HUDEP-2 (cell line): Measurements from ENCODE around the gene KCND2.
A peak's percentile ranks its signal among the peaks of the same experiment; 100 is the strongest.
"Not testable (repeated sequence)": the region's sequence is repeated elsewhere in the genome, so short reads cannot be mapped to it uniquely, and the experiment has no call there.

Source experiments
- DNase-seq, 76 experiments: peaks; one replicate each; lab custom pipeline; 2025; ENCODE audit not compliant: unreplicated experiment in 76 of 76; lab: John Stamatoyannopoulos, UW

The KCND2 gene

GRCh38 chr7:120272701-120273475 is at the start of gene KCND2:
Gene KCND2, plus strand, starts transcription at chr7:120273175.
- DNase-seq = peak in 1 of 76 experiments; percentile 2

DNA sequence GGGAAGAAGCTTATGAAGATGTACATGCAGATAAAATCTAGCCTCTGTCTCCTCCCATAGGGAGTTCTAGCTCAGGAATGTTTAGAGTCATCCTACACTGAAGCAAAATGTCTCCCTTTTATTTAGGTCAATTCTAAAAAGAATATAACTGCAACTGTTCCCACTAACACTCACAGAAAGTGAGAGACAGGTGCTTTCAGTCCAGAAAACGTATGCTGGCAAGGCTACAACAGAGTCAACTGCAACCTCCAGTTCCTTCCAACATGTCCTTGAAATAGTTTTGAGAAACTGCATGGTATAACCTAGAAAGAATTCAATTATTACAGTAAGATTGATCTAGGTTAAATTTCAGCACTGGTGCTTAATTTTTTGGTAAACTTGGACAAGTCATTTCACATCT is 46.8 kb upstream of the KCND2 start:
- no peak for DNase-seq

DNA sequence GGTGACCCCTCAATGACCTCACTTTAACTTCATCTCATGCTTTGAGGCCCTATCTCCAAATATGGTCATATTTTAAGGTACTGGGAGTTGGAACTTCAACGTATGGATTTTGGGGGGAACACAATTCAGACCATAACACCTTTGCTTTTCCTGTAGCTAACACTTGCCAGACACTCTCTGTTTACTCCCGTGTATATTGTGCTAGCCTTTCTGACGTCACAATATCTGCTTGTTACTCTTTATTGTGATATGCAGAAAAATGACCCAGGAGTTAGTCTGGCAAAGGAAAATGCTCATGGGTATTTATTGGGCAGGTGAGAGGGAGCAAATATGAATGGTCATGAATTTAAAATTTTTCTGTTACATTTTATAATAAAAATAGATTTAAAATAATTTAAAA is 45.7 kb upstream of the KCND2 start:
- no peak for DNase-seq

- DNase-seq = no peak
Measured at GRCh38 chr7:120229084-120229483, 43.9 kb upstream of the KCND2 start.

- DNase-seq = no peak
Measured at GRCh38 chr7:120233338-120233737, 39.6 kb upstream of the KCND2 start.

DNA sequence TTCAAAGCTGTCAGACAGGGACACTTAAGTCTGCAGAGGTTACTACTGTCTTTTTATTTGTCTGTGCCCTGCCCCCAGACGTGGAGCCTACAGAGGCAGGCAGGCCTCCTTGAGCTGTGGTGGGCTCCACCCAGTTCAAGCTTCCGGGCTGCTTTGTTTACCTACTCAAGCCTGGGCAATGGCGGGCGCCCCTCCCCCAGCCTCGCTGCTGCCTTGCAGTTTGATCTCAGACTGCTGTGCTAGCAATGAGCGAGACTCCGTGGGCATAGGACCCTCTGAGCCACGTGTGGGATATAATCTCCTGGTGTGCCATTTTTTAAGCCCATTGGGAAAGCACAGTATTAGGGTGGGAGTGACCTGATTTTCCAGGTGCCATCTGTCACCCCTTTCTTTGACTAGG is 32.6 kb upstream of the KCND2 start:
- DNase-seq = not testable (repeated sequence)

DNA sequence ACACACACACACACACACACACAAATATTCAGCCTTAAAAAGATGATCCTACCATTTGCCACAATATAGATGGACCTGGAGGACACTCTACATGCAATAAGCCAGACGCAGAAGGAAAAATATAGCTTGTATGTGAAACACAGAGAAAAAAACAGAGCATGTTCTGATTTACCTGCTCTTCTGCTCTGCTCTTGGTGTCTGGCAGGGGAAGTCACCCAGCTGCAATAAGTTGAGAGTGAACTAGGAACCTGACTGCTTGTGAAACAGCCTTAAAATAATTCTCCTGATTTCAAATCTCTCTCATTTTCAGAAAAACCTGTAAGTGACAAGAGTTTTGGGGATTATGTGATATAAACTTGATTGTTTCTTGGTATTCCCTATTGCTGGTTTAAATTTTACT is 31.0 kb upstream of the KCND2 start:
- no peak for DNase-seq

DNA sequence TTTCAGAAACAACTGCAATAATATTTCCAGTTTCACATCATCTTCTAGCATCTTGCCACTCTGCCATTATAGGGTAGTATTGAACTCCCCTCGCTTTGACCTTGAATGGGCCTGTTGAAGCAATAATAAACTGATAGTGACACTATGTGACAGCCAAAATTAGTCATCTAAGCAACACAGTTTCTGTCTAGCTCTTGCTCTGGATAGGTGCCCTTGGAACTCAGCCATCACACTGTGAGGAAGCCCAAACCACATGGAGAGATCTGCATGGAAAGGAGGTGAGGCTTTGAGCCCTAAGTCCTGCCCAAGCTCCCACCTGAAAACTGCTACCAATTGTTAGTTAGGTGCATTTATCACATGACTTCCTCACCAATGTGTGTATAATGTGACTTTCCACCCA is 18.1 kb upstream of the KCND2 start:
- DNase-seq = no peak

DNA sequence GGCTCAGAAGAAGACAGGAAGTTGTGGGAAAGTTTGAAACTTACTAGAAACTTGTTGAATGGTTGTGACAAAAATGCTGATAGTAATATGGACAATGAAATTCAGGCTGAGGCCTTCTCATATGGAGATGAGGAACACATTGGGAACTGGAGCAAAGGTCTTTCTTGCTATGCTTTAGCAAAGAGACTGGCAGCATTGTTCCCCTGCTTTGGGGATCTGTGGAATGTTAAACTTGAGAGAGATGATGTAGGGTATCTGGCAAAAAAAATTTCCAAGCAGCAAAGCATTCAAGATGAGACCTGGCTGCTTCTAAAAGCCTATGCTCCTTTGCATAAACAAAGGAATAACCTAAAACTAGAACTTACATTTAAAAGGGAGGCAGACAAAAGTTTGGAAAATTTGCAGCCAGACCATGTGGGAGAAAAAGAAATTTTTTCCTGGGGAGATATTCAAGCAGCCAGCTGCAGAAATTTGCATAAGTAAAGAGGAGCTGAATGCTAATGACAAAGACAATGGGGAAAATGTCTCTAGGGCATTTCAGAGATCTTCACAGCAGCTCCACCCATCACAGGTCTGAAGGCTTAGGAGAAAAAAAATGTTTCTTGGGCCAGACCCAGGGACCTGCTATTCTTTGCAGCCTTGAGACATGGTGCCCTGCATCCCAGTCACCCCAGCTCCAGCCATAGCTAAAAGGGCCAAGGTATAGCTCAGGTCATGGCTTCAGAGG is 16.5 kb upstream of the KCND2 start:
- no peak for DNase-seq

- no peak for DNase-seq
Measured at GRCh38 chr7:120259386-120259785, 13.6 kb upstream of the KCND2 start.

- DNase-seq = no peak
Measured at GRCh38 chr7:120260111-120260510, 12.9 kb upstream of the KCND2 start.

DNA sequence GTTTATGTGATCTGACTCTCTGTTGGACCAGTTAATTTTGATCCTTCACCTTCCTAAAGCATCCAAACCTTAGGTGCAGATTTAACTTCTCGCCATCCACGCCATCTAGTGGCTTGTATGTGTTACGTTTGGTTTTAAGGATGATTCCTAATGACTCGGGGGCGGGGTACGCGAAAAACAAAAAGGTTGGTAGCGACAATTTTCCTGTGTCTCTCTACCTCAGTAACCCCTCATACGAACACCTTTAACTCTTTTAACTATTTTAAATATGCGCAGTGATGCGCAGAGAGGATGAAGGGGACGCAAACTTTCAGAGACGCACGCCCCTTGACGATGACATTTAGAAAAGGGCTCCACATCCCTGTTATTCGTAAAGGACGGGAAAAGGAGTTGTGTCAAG is 714 bp upstream of the KCND2 start:
- peak in 20 of 76 experiments; percentile 1 to 44 (median 9) for DNase-seq

DNA sequence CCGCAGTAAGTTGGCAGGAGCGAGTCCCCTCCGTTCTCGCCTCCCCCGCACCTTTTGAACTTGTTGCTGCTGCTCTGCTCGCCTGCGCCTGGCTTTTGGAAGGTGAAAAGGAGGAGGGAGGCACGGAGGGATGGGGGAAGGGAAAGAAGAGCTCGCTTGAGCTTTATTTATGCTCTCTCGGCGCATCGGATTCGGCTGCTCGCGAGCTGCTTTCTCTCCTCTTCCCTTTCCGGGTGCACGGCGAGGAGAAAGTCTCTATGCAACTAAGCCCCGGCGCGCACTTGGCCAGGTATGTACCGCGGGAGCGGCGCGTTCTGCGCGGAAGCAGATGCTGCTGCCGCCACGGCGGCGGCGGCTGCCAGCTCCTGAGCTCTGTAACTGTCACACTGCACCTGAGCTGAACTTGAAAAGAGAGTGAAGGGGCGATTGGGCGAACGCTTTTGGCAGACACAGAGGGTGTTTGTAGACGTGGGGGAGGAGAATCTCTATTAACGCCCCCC is 551 bp downstream of the KCND2 start:
- DNase-seq = no peak

- DNase-seq = no peak
Measured at GRCh38 chr7:120274482-120274881, 1.5 kb downstream of the KCND2 start.

GRCh38 chr7:120274899-120275298 is 1.9 kb downstream of the KCND2 start:
- DNase-seq = no peak

GRCh38 chr7:120276720-120277119 is 3.7 kb downstream of the KCND2 start:
- no peak for DNase-seq

GRCh38 chr7:120278773-120279172 is 5.8 kb downstream of the KCND2 start:
- no peak for DNase-seq

- DNase-seq = no peak
Measured at GRCh38 chr7:120280743-120281142, 7.8 kb downstream of the KCND2 start.

DNA sequence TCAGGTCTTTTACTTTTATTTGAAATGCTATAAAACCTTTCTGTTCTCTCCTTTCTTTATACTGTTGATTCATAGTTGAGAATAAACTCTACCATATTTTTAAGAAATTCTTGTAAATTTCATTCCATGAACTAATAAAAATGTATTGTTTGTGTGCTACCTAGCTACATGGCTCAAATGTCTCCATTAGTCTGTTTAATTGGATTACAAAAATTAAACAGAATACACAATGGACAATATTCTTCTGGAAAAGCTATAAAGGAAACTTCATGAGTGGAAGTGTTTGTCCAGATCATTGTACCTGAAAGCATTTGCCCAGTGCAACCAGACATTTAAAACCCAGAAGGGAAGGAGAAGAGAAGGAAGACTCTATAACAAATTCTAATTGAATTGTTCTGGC is 20.1 kb downstream of the KCND2 start:
- no peak for DNase-seq

GRCh38 chr7:120302190-120302589 is 29.2 kb downstream of the KCND2 start:
- DNase-seq = no peak

GRCh38 chr7:120303105-120303504 is 30.1 kb downstream of the KCND2 start:
- no peak for DNase-seq

- no peak for DNase-seq
Measured at GRCh38 chr7:120304674-120305073, 31.7 kb downstream of the KCND2 start.
